Common myeloid progenitor, CD34-positive (primary cell): ENCODE measurements around the gene IPMK. TPM values are rescaled to one million over a fixed set of nuclear protein-coding genes. Genes with fewer than 3 reads are reported as not detected.

Experiments used
- CTCF ChIA-PET: fragments of 350-600 bp; sonication (Branson Sonifier 250); formaldehyde crosslinking; loops from one replicate; lab custom pipeline; 2021; ENCODE audit warnings: antibody characterized with exemption; lab: Charles Lee
- POLR2A ChIA-PET: fragments of 350-600 bp; sonication (Branson Sonifier 250); formaldehyde crosslinking; loops from one replicate; lab custom pipeline; 2021; ENCODE audit warnings: antibody characterized with exemption; lab: Charles Lee
- DNase-seq, 3 donors: peaks; one replicate each; pipeline versions ENCODE4 v3.0.0 to v3.0.0-alpha.2; 2013
- H3K27ac ChIP-seq, 2 experiments: 1 replicate in 1 of 2; 2 replicates in 1 of 2; pipeline ENCODE4 v1.7.0; 2013; ENCODE audit warnings: inconsistent platforms in 2 of 2, low read length in 2 of 2, mild to moderate bottlenecking in 2 of 2, low read depth in 1 of 2, moderate library complexity in 1 of 2; ENCODE audit not compliant: severe bottlenecking in 2 of 2, insufficient read depth in 1 of 2, poor library complexity in 1 of 2
- H3K27me3 ChIP-seq, 5 experiments: replicated peaks in 2 of 5; 1 replicate in 3 of 5; 2 replicates in 2 of 5; pipeline versions ENCODE4 v1.6.1 to v1.7.0; 2013; ENCODE audit warnings: low read length in 4 of 5, mild to moderate bottlenecking in 2 of 5, moderate library complexity in 2 of 5, inconsistent platforms in 1 of 5; ENCODE audit not compliant: insufficient read depth in 5 of 5, control insufficient read depth in 4 of 5
- H3K36me3 ChIP-seq, 4 experiments: 1 replicate in 2 of 4; 2 replicates in 2 of 4; pipeline versions ENCODE4 v1.6.1 to v1.7.0; 2013; ENCODE audit warnings: low read length in 3 of 4, control low read depth in 1 of 4, mild to moderate bottlenecking in 1 of 4; ENCODE audit not compliant: control insufficient read depth in 4 of 4, insufficient read depth in 4 of 4
- H3K4me1 ChIP-seq, 4 experiments: 1 replicate in 3 of 4; 2 replicates in 1 of 4; pipeline versions ENCODE4 v1.6.1 to v1.7.1; 2013; ENCODE audit warnings: low read length in 3 of 4, mild to moderate bottlenecking in 3 of 4, control low read depth in 1 of 4, inconsistent platforms in 1 of 4, moderate library complexity in 1 of 4; ENCODE audit not compliant: control insufficient read depth in 4 of 4, insufficient read depth in 4 of 4; ENCODE audit errors: control extremely low read depth in 1 of 4
- H3K4me3 ChIP-seq, 7 experiments: 1 replicate in 4 of 7; 2 replicates in 3 of 7; pipeline versions ENCODE4 v1.5.1 to v1.7.0; 2013; ENCODE audit warnings: mild to moderate bottlenecking in 7 of 7, low read length in 6 of 7, moderate library complexity in 6 of 7, inconsistent platforms in 2 of 7, low read depth in 2 of 7, control low read depth in 1 of 7; ENCODE audit not compliant: insufficient read depth in 4 of 7, control insufficient read depth in 1 of 7; ENCODE audit errors: extremely low read depth in 1 of 7
- H3K9me3 ChIP-seq, 5 experiments: 1 replicate in 4 of 5; 2 replicates in 1 of 5; pipeline versions ENCODE4 v1.6.1 to v1.7.1; 2013; ENCODE audit warnings: low read length in 4 of 5, mild to moderate bottlenecking in 2 of 5, inconsistent platforms in 1 of 5, low read depth in 1 of 5, moderate library complexity in 1 of 5; ENCODE audit not compliant: control insufficient read depth in 4 of 5, insufficient read depth in 2 of 5; ENCODE audit errors: control extremely low read depth in 1 of 5
- whole genome bisulfite sequencing: methylation state at CpG from one replicate; pipeline ENCODE4 v1.1.5; 2013; ENCODE audit not compliant: insufficient coverage; 5-methylcytosine and 5-hydroxymethylcytosine counted together
- polyA plus RNA-seq: library from polyadenylated mRNA; unstranded; fragments of 120-200 nt; gene quantifications from one replicate; pipeline ENCODE4 v1.2.1, GENCODE V29; 2013

The IPMK gene
- 7.5 TPM for polyA plus RNA-seq

DNA sequence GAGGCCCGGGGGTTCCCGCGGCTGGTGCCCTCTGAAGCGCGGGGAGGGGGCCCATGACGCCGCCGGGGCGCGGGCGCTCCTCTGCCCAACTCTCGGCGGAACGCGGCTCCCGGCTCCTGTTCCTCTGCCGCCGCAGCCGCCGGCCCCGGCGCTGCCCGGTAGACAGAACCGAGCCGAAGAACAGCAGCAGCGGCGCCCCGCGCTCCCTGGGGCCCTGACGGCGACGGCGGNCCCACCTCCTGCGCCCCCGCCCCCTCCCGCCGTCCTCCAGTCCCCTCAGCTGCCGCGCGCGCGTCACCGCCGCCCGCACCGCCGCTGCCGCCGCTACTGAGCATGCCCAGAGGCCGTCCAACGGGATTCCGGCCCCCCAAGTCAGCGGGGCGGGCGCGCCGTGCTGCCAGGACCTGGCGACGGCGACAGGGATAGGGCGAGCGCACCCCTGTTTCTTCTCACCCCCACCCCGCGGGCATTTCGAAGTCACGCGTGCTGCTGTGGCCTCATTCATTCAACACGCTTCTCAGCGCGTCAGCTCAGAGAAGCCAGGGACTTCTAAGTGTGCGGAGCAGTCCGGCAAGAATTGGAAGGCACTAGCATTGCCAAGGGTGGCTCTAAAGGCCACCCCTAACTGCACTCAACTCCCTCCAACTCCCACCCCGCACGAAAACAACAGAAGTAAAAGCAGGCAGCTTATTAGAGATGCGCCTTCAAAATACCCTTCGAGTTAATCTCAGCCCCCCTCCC is at the start of gene IPMK:
Gene IPMK, minus strand, starts transcription at position 182 of the 741 bp plus-strand sequence. CDS start 283 bp downstream, outside the sequence.
- peak; percentile 92 to 97 (median 95) for DNase-seq
- 0% methylated on average over 53 of the region's 76 CpGs for WGBS
- POLR2A ChIA-PET, result interaction anchor here (0.6 kb wide), 1 partner anchor 114 kb away, joined by 3 read pairs; no protein-coding TSS in a partner anchor
- Histone ChIP-seq H3K9me3 (no peaks in the 10 kb centered on the region), H3K27me3 (no peaks in the 10 kb centered on the region), H3K27ac (peak within 1 kb of the TSS; percentile 82 to 90), H3K4me3 (peak within 1 kb of the TSS; percentile 74 to 92 (median 89)), H3K36me3 (no peaks in the 10 kb centered on the region), H3K4me1 (peaks cover 24 to 48% (median 35%) of the 10 kb centered on the region in 4 experiments)
- CTCF ChIA-PET, result interaction anchor here (0.9 to 1.9 kb wide), 5 partner anchors 22 to 113 kb away, joined by 3 to 6 read pairs (median 4); no protein-coding TSS in a partner anchor

DNA sequence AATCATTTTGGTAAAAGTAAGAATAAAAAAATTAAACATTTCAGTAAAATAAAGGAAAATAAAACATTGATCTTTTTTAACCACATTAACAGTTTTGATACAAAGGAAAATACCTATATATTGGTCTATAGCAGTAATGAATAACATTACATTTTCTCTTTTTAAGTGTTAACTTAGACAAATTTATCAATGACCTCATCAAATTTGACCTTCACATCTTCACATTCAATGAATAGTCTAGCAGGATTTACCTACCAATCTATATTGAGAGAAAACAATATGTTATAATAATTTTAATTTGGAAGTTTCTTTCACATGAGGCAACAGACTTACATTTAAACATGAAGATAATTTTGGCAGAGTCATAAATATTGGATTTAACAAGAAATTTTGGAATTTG is 49.2 kb upstream of the IPMK start:
- CTCF ChIA-PET, result no interaction called here
- H3K4me3 ChIP-seq, result no peak overlapping the region
- DNase-seq, result no peak
- H3K27me3 ChIP-seq, result no peaks in the 10 kb centered on the region
- no peak overlapping the region for H3K27ac ChIP-seq
- H3K9me3 ChIP-seq, result peaks cover 0 to under 1% (median 0%) of the 10 kb centered on the region in 5 experiments
- POLR2A ChIA-PET, result no interaction called here
- no peaks in the 10 kb centered on the region for H3K4me1 ChIP-seq
- H3K36me3 ChIP-seq, result no peaks in the 10 kb centered on the region

DNA sequence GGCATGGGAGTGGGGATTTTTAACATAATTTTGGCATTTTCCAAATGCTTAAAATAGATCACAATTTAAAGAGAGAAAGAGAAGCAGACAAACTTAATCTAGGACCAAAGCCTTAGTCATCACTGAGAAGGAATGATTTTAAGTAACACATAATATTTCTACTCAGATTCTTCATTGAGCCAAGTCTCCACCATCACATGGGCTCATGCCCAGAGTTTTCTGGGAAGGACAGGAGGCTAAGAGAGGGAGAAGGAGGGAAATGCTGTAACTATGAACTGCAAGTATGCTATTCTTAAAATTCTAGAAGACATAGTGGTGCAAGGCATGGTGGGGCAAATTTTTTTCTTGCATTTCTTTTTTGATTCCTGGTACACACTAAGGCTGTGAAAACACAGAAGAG is 43.3 kb upstream of the IPMK start:
- no peak for DNase-seq
- Histone ChIP-seq H3K4me1 (no peaks in the 10 kb centered on the region), H3K9me3 (no peaks in the 10 kb centered on the region), H3K27me3 (no peaks in the 10 kb centered on the region), H3K36me3 (no peaks in the 10 kb centered on the region), H3K27ac (no peak overlapping the region), H3K4me3 (no peak overlapping the region)
- ChIA-PET POLR2A (no interaction called here), CTCF (interaction anchor here (1.2 kb wide), 1 partner anchor 11 kb away, joined by 3 read pairs; no protein-coding TSS in a partner anchor)

DNA sequence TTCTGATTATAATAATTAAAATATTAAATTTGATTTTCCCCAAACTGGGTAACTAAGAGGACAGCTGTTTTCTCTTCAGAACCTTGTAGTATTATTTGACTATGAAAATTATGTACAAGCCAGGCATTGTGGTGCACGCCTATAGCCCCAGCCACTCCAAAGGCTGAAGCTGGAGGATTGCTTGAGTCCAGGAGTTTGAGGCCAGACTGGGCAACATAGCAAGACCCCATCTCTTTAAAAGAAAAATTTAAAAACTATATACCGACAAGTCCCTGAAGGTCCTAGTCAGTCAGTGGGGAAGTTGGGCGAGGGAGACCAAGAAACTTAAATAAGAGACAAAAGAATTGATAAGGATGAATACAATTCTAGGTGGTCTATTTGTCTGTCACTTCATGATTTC is 40.0 kb upstream of the IPMK start:
- Histone ChIP-seq H3K27ac (no peak overlapping the region), H3K4me3 (no peak overlapping the region), H3K27me3 (no peaks in the 10 kb centered on the region), H3K9me3 (no peaks in the 10 kb centered on the region), H3K36me3 (no peaks in the 10 kb centered on the region), H3K4me1 (no peaks in the 10 kb centered on the region)
- WGBS, result 100% methylated on average over 3 of the region's 3 CpGs
- ChIA-PET POLR2A (no interaction called here), CTCF (interaction anchor here (1.2 kb wide), 1 partner anchor 131 kb away, joined by 3 read pairs; no protein-coding TSS in a partner anchor)
- DNase-seq, result no peak

DNA sequence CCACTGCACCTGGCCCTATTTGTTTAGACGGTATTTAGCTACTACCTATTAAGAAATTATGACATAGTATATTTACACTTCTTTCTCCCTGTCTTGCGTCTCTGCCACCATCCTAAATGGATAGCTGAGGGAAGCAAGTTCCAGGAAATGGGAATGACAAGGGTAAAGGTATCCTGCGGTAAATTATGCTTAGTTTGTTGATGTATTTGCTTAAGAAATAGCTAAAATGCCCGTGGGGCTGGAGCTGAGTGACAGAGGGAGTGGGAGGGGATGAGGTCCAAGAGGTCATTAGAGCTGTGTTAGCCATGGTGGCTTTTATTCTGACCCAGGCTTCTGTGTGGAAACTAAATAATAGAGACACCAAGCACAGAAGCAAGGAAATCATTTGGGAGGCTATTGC is 38.1 kb upstream of the IPMK start:
- DNase-seq, result no peak
- no peaks in the 10 kb centered on the region for H3K9me3 ChIP-seq
- no peak overlapping the region for H3K4me3 ChIP-seq
- no peak overlapping the region for H3K27ac ChIP-seq
- ChIA-PET CTCF (interaction anchor here (1.0 kb wide), 1 partner anchor 14 kb away, joined by 3 read pairs; no protein-coding TSS in a partner anchor), POLR2A (no interaction called here)
- H3K36me3 ChIP-seq, result no peaks in the 10 kb centered on the region
- peaks cover 0 to 3% (median 0%) of the 10 kb centered on the region in 5 experiments for H3K27me3 ChIP-seq
- no peaks in the 10 kb centered on the region for H3K4me1 ChIP-seq
- WGBS, result 36% methylated on average over 1 of the region's 4 CpGs

DNA sequence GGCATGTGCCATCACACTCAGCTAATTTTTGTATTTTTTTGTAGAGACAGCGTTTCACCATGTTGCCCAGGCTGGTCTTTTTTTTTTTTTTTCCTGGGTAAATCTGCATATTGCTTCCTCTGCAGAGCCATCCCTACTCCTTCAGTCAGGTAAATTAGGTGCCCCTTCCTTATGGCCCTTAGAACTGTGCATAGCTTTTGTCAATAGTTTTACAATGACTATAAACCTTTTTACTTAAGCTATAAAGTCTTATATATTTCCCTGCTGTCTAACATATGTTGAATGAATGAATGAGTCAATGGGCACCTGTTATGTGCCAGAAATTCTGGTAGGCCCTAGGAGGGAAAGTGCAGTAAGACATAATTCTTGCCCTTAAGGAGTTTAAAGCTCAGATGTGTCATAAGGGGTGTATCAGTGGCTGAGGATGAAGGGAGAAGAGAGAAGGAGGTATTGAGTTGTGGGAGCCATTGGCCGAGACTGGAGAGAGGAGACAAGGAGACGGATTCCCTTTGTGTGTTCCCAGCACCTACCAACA is 36.5 kb upstream of the IPMK start:
- ChIA-PET CTCF (interaction anchor here (0.6 to 1.3 kb wide), 6 partner anchors 13 to 124 kb away, joined by 3 to 4 read pairs (median 3); no protein-coding TSS in a partner anchor), POLR2A (no interaction called here)
- peaks cover 0 to 3% (median 0%) of the 10 kb centered on the region in 5 experiments for H3K27me3 ChIP-seq
- no peak for DNase-seq
- no peaks in the 10 kb centered on the region for H3K9me3 ChIP-seq
- peaks cover 0 to 4% (median 0%) of the 10 kb centered on the region in 4 experiments for H3K4me1 ChIP-seq
- no peaks in the 10 kb centered on the region for H3K36me3 ChIP-seq
- no peak overlapping the region for H3K4me3 ChIP-seq
- WGBS, result 90% methylated on average over 1 of the region's 3 CpGs
- H3K27ac ChIP-seq, result no peak overlapping the region

DNA sequence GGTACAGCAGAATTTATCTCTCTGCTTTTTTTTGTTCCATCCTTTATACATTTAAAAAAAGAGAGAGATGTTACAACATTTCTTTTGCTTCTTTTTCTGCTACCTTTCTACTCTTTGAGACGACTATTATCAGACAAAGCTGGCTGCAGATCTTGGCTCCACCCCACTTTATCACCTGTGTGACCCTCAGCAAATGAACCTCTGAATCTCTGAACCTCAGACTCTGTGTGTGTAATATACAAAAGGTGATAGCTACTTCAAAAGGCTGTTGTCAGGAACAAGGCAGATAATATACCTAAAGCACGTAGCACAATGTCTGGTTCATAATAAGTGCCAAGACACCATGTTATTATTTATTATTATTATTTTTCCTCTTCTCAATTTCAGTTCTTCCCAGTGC is 34.6 kb upstream of the IPMK start:
- Histone ChIP-seq H3K36me3 (no peaks in the 10 kb centered on the region), H3K4me3 (no peak overlapping the region), H3K27me3 (peaks cover 0 to 3% (median 0%) of the 10 kb centered on the region in 5 experiments), H3K4me1 (peaks cover 0 to 6% (median 0%) of the 10 kb centered on the region in 4 experiments), H3K9me3 (no peaks in the 10 kb centered on the region), H3K27ac (no peak overlapping the region)
- ChIA-PET CTCF (interaction anchor here (0.6 to 4.4 kb wide), 5 partner anchors 11 to 293 kb away, joined by 4 to 27 read pairs (median 15); partner anchors contain the start of gene TFAM), POLR2A (no interaction called here)
- WGBS, result 80% methylated on average over 1 of the region's 2 CpGs
- no peak for DNase-seq
